Measurements from ENCODE around the gene RPS25.
"Not testable (repeated sequence)": the region's sequence is repeated elsewhere in the genome, so short reads cannot be mapped to it uniquely, and the experiment has no call there.

The RPS25 gene

GRCh38 chr11:118979434-118979833 lies 38.7 kb downstream of the RPS25 start:
- Mint-ChIP-seq H3K27ac (no peak overlapping the region), H3K36me3 (no peaks in the 10 kb centered on the region), H3K9me3 (ENCODE audit: low read depth) (no peaks in the 10 kb centered on the region), H3K4me1 (ENCODE audit: low read depth) (no peaks in the 10 kb centered on the region), H3K27me3 (peaks cover 7% of the 10 kb centered on the region), H3K4me3 (no peak overlapping the region)

- Mint-ChIP-seq H3K9me3 (ENCODE audit: low read depth) (no peaks in the 10 kb centered on the region), H3K27ac (no peak overlapping the region), H3K4me1 (ENCODE audit: low read depth) (no peaks in the 10 kb centered on the region), H3K4me3 (no peak overlapping the region), H3K27me3 (peaks cover 14% of the 10 kb centered on the region), H3K36me3 (no peaks in the 10 kb centered on the region)
Observed at GRCh38 chr11:118975771-118976709, 42.1 kb downstream of the RPS25 start.

- peaks cover 16% of the 10 kb centered on the region for H3K27me3 Mint-ChIP-seq
- H3K36me3 Mint-ChIP-seq, result no peaks in the 10 kb centered on the region
- H3K4me3 Mint-ChIP-seq, result no peak overlapping the region
Observed at GRCh38 chr11:118973985-118974384, 44.2 kb downstream of the RPS25 start.

GRCh38 chr11:118971646-118972045 lies 46.5 kb downstream of the RPS25 start, which contains the start of gene FOXR1:
FOXR1 (plus strand) TSS chr11:118971761; CDS start chr11:118971932, 171 bp downstream.
- H3K4me1 Mint-ChIP-seq (ENCODE audit: low read depth), result no peaks in the 10 kb centered on the region
- no peaks in the 10 kb centered on the region for H3K9me3 Mint-ChIP-seq (ENCODE audit: low read depth)
- H3K27me3 Mint-ChIP-seq, result peaks cover 16% of the 10 kb centered on the region
- H3K27ac Mint-ChIP-seq, result no peak within 1 kb of the TSS
- no peak within 1 kb of the TSS for H3K4me3 Mint-ChIP-seq
- no peaks in the 10 kb centered on the region for H3K36me3 Mint-ChIP-seq

More at GRCh38 chr11:118973985-118974384, 44.2 kb downstream of the RPS25 start:
- H3K4me1 Mint-ChIP-seq (ENCODE audit: low read depth), result no peaks in the 10 kb centered on the region
- H3K27ac Mint-ChIP-seq, result no peak overlapping the region
- no peaks in the 10 kb centered on the region for H3K9me3 Mint-ChIP-seq (ENCODE audit: low read depth)

- H3K36me3 Mint-ChIP-seq; H3K4me1 Mint-ChIP-seq (ENCODE audit: low read depth); H3K9me3 Mint-ChIP-seq (ENCODE audit: low read depth); H3K27ac Mint-ChIP-seq; H3K4me3 Mint-ChIP-seq: not testable (repeated sequence)
- H3K27me3 Mint-ChIP-seq, result peaks cover 11% of the 10 kb centered on the region
Observed at GRCh38 chr11:118969508-118969907, 48.6 kb downstream of the RPS25 start.
